Keratinocyte (primary cell): Measurements from ENCODE around the gene USP49. TPM values are rescaled to one million over a fixed set of nuclear protein-coding genes. Genes with fewer than 3 reads are reported as not detected.

Source experiments
- DNase-seq: peaks from one replicate; pipeline ENCODE4 v3.0.0-alpha.2; 2011; ENCODE audit warnings: low read depth, missing footprints, low spot score
- FAIRE-seq: peaks from 2 replicates; lab custom pipeline; 2011; peaks lifted over from hg19 to GRCh38; lab: Jason Lieb, UNC
- H2AFZ ChIP-seq: 2 replicates; pipeline ENCODE4 v1.6.0; 2012; ENCODE audit warnings: low read length, control low read depth, inconsistent platforms; ENCODE audit not compliant: control insufficient read depth
- H3K27ac ChIP-seq: 2 replicates; pipeline ENCODE4 v1.5.1; 2011; ENCODE audit warnings: low read length; ENCODE audit not compliant: control insufficient read depth, insufficient read depth
- H3K27me3 ChIP-seq: 3 replicates; pipeline ENCODE4 v1.6.0; 2011; ENCODE audit warnings: low read length; ENCODE audit not compliant: control insufficient read depth, insufficient read depth; ENCODE audit errors: extremely low read depth
- H3K36me3 ChIP-seq, 2 experiments: 2 replicates in 1 of 2; 3 replicates in 1 of 2; pipeline ENCODE4 v1.5.1; 2011; ENCODE audit warnings: low read length in 2 of 2, mild to moderate bottlenecking in 1 of 2; ENCODE audit not compliant: control insufficient read depth in 2 of 2, insufficient read depth in 2 of 2; ENCODE audit errors: extremely low read depth in 1 of 2
- H3K4me1 ChIP-seq: 3 replicates; pipeline ENCODE4 v1.5.1; 2011; ENCODE audit warnings: low read length; ENCODE audit not compliant: control insufficient read depth, insufficient read depth; ENCODE audit errors: extremely low read depth
- H3K4me2 ChIP-seq: 3 replicates; pipeline ENCODE4 v1.6.0; 2011; ENCODE audit warnings: low read depth, low read length; ENCODE audit not compliant: control insufficient read depth, insufficient read depth; ENCODE audit errors: extremely low read depth
- H3K4me3 ChIP-seq, 3 experiments: fragments of 200-600 bp in 1 of 3; sonication (generic) in 1 of 3; 2 replicates in 2 of 3; 3 replicates in 1 of 3; pipeline ENCODE4 v1.5.1; 2011 to 2016; ENCODE audit warnings: low read length in 3 of 3, mild to moderate bottlenecking in 3 of 3, control low read depth in 2 of 3, inconsistent platforms in 1 of 3, low read depth in 1 of 3, mixed read lengths in 1 of 3, mixed run types in 1 of 3, moderate library complexity in 1 of 3; ENCODE audit not compliant: control insufficient read depth in 2 of 3, insufficient read depth in 2 of 3; ENCODE audit errors: extremely low read depth in 1 of 3
- H3K79me2 ChIP-seq: 2 replicates; pipeline ENCODE4 v1.6.0; 2012; ENCODE audit warnings: low read length; ENCODE audit not compliant: control insufficient read depth, insufficient read depth
- H3K9ac ChIP-seq: 3 replicates; pipeline ENCODE4 v1.6.0; 2011; ENCODE audit warnings: low read length; ENCODE audit not compliant: control insufficient read depth, insufficient read depth; ENCODE audit errors: extremely low read depth
- H3K9me1 ChIP-seq: 3 replicates; pipeline ENCODE4 v1.6.0; 2011; ENCODE audit warnings: low read length; ENCODE audit not compliant: control insufficient read depth, insufficient read depth; ENCODE audit errors: extremely low read depth
- H3K9me3 ChIP-seq: 2 replicates; pipeline ENCODE4 v1.5.1; 2012; ENCODE audit warnings: low read depth, low read length; ENCODE audit not compliant: control insufficient read depth
- H4K20me1 ChIP-seq: 3 replicates; pipeline ENCODE4 v1.6.0; 2011; ENCODE audit warnings: low read length; ENCODE audit not compliant: control insufficient read depth, insufficient read depth; ENCODE audit errors: extremely low read depth
- EZH2 ChIP-seq: IDR thresholded peaks from one replicate; pipeline ENCODE4 v1.6.1; 2012; ENCODE audit warnings: inconsistent platforms, mild to moderate bottlenecking, low read length, moderate library complexity
- dilution Hi-C: fragments of 300-500 bp; cut with MboI; formaldehyde crosslinking; loops from one replicate; pipeline ENCODE4 v1.7.0; 2020; ENCODE audit warnings: low sequenced_read_pairs; ENCODE audit not compliant: extremely low pct_ligation_motif_present
- polyA plus RNA-seq, 5 experiments: library from polyadenylated mRNA; depleted of rRNA in 3 of 5; stranded (reverse) in 3 of 5; stranded (forward) in 1 of 5; unstranded in 1 of 5; fragments of >200 nt; gene quantifications; 1 replicate in 1 of 5; 2 replicates in 3 of 5; 3 replicates in 1 of 5; pipeline versions ENCODE4 v1.2.1 to v1.2.3, GENCODE V29; 2011 to 2012; ENCODE audit warnings: missing spikeins in 2 of 5, low read depth in 1 of 5, low replicate concordance in 1 of 5
- TF ChIP-seq, protein P1 (sequence below), 3 experiments: IDR thresholded peaks in 1 of 3; conservative IDR thresholded peaks in 1 of 3; optimal IDR thresholded peaks in 1 of 3; 2 replicates in 2 of 3; 3 replicates in 1 of 3; pipeline versions ENCODE3 to v1.5.1; 2011; ENCODE audit warnings: low read length in 3 of 3, mild to moderate bottlenecking in 3 of 3, moderate library complexity in 2 of 3, control low read depth in 1 of 3, inconsistent platforms in 1 of 3; ENCODE audit not compliant: insufficient read depth in 2 of 3; ENCODE audit errors: extremely low read depth in 1 of 3

The USP49 gene
- polyA plus RNA-seq, 1 donor (not counting 4 experiments of a cell fraction or from before 2014, with no cell fraction given), result 2.3 TPM

DNA sequence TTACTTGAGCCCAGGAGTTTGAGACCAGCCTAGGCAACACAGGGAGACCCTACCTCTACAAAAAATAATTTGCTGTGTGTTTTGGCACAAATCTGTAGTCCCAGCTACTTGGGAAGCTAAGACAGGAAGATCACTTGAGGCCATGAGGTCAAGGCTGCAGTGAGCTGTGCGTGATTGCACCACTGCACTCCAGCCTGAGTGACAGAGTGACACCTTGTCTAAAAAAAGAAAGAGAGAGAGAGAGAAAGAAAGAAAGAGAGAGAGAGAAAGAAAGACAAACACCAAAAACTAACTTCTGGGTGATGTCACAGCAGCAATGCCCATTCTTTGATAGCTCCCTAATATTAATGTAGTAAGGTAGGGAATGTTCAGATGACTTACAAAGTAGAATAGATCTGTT, 20.4 kb downstream of the USP49 start:
- no peak for FAIRE-seq
- no peak overlapping the region for H3K4me2 ChIP-seq
- no peaks in the 10 kb centered on the region for H3K79me2 ChIP-seq
- no peaks in the 10 kb centered on the region for H3K36me3 ChIP-seq
- TF ChIP-seq, protein P1, sequence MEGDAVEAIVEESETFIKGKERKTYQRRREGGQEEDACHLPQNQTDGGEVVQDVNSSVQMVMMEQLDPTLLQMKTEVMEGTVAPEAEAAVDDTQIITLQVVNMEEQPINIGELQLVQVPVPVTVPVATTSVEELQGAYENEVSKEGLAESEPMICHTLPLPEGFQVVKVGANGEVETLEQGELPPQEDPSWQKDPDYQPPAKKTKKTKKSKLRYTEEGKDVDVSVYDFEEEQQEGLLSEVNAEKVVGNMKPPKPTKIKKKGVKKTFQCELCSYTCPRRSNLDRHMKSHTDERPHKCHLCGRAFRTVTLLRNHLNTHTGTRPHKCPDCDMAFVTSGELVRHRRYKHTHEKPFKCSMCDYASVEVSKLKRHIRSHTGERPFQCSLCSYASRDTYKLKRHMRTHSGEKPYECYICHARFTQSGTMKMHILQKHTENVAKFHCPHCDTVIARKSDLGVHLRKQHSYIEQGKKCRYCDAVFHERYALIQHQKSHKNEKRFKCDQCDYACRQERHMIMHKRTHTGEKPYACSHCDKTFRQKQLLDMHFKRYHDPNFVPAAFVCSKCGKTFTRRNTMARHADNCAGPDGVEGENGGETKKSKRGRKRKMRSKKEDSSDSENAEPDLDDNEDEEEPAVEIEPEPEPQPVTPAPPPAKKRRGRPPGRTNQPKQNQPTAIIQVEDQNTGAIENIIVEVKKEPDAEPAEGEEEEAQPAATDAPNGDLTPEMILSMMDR (optimal IDR thresholded peaks at IDR 0.05 in 1 of 3, IDR thresholded peaks at IDR 0.05 in 1 of 3, conservative IDR thresholded peaks at IDR 0.05 in 1 of 3; ENCODE audit: extremely low read depth in 1 of 3, insufficient read depth in 2 of 3, low read length in 3 of 3), result no peak
- no peak for TF ChIP-seq EZH2
- DNase-seq, result no peak
- no peak overlapping the region for H3K27ac ChIP-seq
- H4K20me1 ChIP-seq, result no peaks in the 10 kb centered on the region
- no peaks in the 10 kb centered on the region for H3K27me3 ChIP-seq
- dilution Hi-C loops, result no loop called here
- H3K9ac ChIP-seq, result no peak overlapping the region
- no peaks in the 10 kb centered on the region for H3K4me1 ChIP-seq
- H3K9me3 ChIP-seq, result no peaks in the 10 kb centered on the region
- H2AFZ ChIP-seq, result no peak overlapping the region
- H3K9me1 ChIP-seq, result no peaks in the 10 kb centered on the region
- H3K4me3 ChIP-seq, result no peak overlapping the region

DNA sequence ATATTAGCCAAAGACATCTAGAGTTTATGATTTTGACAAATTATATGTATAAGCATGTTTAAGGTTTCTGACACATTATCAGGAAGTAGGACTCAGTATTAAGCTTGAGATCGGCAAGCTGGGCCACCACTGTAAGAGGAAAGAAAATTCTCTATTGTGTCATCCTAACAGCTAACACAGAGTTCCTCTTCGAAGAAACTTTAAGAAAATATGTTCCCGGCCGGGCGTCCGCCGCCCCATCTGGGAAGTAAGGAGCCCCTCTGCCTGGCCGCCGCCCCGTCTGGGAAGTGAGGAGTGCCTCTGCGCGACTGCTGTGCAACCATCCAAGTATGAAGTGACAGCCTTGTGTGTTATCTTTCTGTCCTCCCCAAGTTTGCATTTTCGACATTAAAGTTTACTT, 23.0 kb downstream of the USP49 start:
- Histone ChIP-seq H3K36me3 (no peaks in the 10 kb centered on the region), H3K27me3 (no peaks in the 10 kb centered on the region), H3K79me2 (no peaks in the 10 kb centered on the region), H4K20me1 (no peaks in the 10 kb centered on the region), H3K9me1 (no peaks in the 10 kb centered on the region), H3K27ac (no peak overlapping the region), H3K4me3 (no peak overlapping the region), H3K9me3 (no peaks in the 10 kb centered on the region), H3K9ac (no peak overlapping the region), H3K4me2 (no peak overlapping the region), H2AFZ (no peak overlapping the region), H3K4me1 (no peaks in the 10 kb centered on the region)
- no peak for TF ChIP-seq EZH2
- TF ChIP-seq, protein P1 (optimal IDR thresholded peaks at IDR 0.05 in 1 of 3, IDR thresholded peaks at IDR 0.05 in 1 of 3, conservative IDR thresholded peaks at IDR 0.05 in 1 of 3; ENCODE audit: extremely low read depth in 1 of 3, insufficient read depth in 2 of 3, low read length in 3 of 3), result no peak
- dilution Hi-C loops, result no loop called here
- no peak for FAIRE-seq
- DNase-seq, result no peak
